ENCODE results near the gene GRB10. TPM values are rescaled to one million over a fixed set of nuclear protein-coding genes. Genes with fewer than 3 reads are reported as not detected.

GRB10 gene
- total RNA-seq, 1 donor: 65.2 TPM

Other genes with a start within 250 kb of the GRB10 start
- not detected for gene DDC, start 217.5 kb downstream of the GRB10 start, total RNA-seq

Data from hematopoietic multipotent progenitor cell (in vitro differentiated cells).